Measurements from ENCODE around the gene GSG1L2.

The GSG1L2 gene

GRCh38 chr17:9824797-9825338, 3.0 kb upstream of the GSG1L2 start:
- DNase-seq, result no peak

- peak in 1 of 2 experiments; percentile 13 for DNase-seq
Measured at GRCh38 chr17:9824094-9824493, 2.2 kb upstream of the GSG1L2 start.

GRCh38 chr17:9820448-9820847, 1.4 kb downstream of the GSG1L2 start:
- no peak for DNase-seq

- DNase-seq, result no peak
Measured at GRCh38 chr17:9818760-9819159, 3.1 kb downstream of the GSG1L2 start.

GRCh38 chr17:9817086-9817485, 4.8 kb downstream of the GSG1L2 start:
- DNase-seq, result peak; percentile 28 to 69

- no peak for DNase-seq
Measured at GRCh38 chr17:9816472-9816871, 5.4 kb downstream of the GSG1L2 start.

- DNase-seq, result no peak
Measured at GRCh38 chr17:9814337-9814945, 7.4 kb downstream of the GSG1L2 start.

- DNase-seq, result no peak
Measured at GRCh38 chr17:9813166-9813565, 8.7 kb downstream of the GSG1L2 start.

GRCh38 chr17:9811537-9811936, 10.3 kb downstream of the GSG1L2 start:
- no peak for DNase-seq

- DNase-seq, result no peak
Measured at GRCh38 chr17:9811086-9811485, 10.8 kb downstream of the GSG1L2 start.

- no peak for DNase-seq
Measured at GRCh38 chr17:9810100-9810949, 11.6 kb downstream of the GSG1L2 start.

- DNase-seq, result no peak
Measured at GRCh38 chr17:9809409-9809808, 12.5 kb downstream of the GSG1L2 start.

GRCh38 chr17:9806699-9807098, 15.2 kb downstream of the GSG1L2 start:
- no peak for DNase-seq

GRCh38 chr17:9805769-9806168, 16.1 kb downstream of the GSG1L2 start:
- no peak for DNase-seq

GRCh38 chr17:9802697-9803096, 19.2 kb downstream of the GSG1L2 start:
- DNase-seq, result no peak

GRCh38 chr17:9802294-9802693, 19.6 kb downstream of the GSG1L2 start:
- DNase-seq, result no peak

GRCh38 chr17:9801505-9801904, 20.4 kb downstream of the GSG1L2 start:
- no peak for DNase-seq

- no peak for DNase-seq
Measured at GRCh38 chr17:9798724-9799123, 23.2 kb downstream of the GSG1L2 start.

- no peak for DNase-seq
Measured at GRCh38 chr17:9798008-9798407, 23.9 kb downstream of the GSG1L2 start.

- DNase-seq, result no peak
Measured at GRCh38 chr17:9792181-9792840, 29.6 kb downstream of the GSG1L2 start.

- no peak for DNase-seq
Measured at GRCh38 chr17:9790889-9791876, 30.7 kb downstream of the GSG1L2 start, which contains the start of gene DHRS7C. Gene DHRS7C (minus strand): TSS chr17:9791592. CDS start chr17:9791284, 308 bp downstream.

- no peak for DNase-seq
Measured at GRCh38 chr17:9790316-9790715, 31.6 kb downstream of the GSG1L2 start.

Measured in SW 1271 (cell line).